Epithelial cell of esophagus (primary cell): Measurements from ENCODE around the gene MVB12B.

Source experiments
- DNase-seq: peaks from one replicate; pipeline ENCODE4 v3.0.0; 2010; ENCODE audit warnings: low read depth
- H3K4me3 ChIP-seq: 2 replicates; pipeline ENCODE4 v1.5.1; 2011; ENCODE audit warnings: mild to moderate bottlenecking, low read length, control low read depth
- TF ChIP-seq, protein P1 (sequence below): IDR thresholded peaks from 2 replicates; pipeline ENCODE4 v1.5.1; 2011; ENCODE audit warnings: low read depth, mild to moderate bottlenecking, low read length, control low read depth, inconsistent platforms; ENCODE audit not compliant: insufficient read depth; ENCODE audit errors: missing control alignments

The MVB12B gene

GRCh38 chr9:126384926-126385325 lies 58.3 kb downstream of the MVB12B start:
- no peak for DNase-seq
- no peak overlapping the region for H3K4me3 ChIP-seq
- TF ChIP-seq, protein P1, sequence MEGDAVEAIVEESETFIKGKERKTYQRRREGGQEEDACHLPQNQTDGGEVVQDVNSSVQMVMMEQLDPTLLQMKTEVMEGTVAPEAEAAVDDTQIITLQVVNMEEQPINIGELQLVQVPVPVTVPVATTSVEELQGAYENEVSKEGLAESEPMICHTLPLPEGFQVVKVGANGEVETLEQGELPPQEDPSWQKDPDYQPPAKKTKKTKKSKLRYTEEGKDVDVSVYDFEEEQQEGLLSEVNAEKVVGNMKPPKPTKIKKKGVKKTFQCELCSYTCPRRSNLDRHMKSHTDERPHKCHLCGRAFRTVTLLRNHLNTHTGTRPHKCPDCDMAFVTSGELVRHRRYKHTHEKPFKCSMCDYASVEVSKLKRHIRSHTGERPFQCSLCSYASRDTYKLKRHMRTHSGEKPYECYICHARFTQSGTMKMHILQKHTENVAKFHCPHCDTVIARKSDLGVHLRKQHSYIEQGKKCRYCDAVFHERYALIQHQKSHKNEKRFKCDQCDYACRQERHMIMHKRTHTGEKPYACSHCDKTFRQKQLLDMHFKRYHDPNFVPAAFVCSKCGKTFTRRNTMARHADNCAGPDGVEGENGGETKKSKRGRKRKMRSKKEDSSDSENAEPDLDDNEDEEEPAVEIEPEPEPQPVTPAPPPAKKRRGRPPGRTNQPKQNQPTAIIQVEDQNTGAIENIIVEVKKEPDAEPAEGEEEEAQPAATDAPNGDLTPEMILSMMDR: no peak

DNA sequence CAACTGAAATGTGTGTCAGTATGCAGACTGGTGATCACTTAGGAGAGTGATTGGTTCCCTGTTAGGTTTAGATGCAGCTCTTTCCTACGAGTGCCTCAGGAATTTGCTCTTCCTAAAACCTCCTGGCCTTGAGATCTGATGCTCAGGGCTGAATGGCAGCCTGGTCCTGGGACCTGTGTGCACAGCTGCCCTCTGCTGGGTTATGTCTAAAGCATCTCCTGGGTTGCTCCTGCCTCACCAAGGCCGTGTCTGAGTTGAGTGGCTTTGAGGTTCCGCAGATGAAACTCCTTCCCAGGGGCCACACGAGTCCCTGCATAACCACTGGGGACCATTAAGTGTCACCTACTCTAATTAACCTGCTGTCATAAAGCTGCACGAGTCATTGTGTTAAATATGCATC lies 59.5 kb downstream of the MVB12B start:
- DNase-seq: peak; percentile 64
- TF ChIP-seq, protein P1: peak; percentile 56
- no peak overlapping the region for H3K4me3 ChIP-seq

- DNase-seq: no peak
- H3K4me3 ChIP-seq: no peak overlapping the region
- TF ChIP-seq, protein P1: no peak
Observed at GRCh38 chr9:126386776-126387175, 60.1 kb downstream of the MVB12B start.

GRCh38 chr9:126388964-126389708 lies 62.5 kb downstream of the MVB12B start:
- H3K4me3 ChIP-seq: no peak overlapping the region
- no peak for DNase-seq
- TF ChIP-seq, protein P1: no peak

DNA sequence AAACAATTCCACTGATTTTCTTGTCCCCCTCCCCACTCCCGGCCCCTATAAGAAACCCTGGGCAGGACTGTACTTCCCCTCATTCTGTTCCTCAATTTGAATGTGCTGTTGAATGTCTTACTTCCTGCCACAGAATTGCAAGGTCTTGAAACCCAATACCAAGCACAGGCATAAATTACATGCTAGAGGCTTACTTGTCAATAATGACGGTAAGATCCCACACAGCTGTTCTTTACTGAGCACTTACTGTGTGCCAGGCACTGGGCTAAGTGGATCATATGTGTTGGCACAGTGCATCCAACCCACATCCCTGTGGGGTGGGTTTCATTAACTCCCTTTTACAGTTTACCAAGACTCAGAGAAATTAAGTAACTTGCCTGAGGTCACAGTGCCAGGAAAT lies 63.4 kb downstream of the MVB12B start:
- TF ChIP-seq, protein P1: no peak
- no peak overlapping the region for H3K4me3 ChIP-seq
- DNase-seq: no peak

DNA sequence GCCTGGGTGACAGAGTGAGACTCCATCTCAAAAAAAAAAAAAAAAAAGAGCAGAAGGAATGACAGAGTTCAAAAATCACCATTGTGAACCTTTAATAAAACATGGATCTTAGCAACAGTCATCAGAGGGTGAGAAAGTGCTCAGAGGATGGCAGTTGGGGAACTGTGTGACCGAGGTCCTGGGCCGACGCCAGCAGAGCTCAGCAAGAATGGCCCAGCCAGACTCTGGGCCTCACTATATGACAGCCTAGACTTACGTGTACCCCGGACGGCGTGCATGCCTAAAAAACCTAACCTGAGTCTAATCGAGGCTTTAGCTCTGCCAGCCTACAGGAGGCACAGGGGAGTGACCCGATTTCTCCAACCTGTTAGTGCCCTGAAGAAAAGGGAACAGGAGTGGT lies 64.3 kb downstream of the MVB12B start:
- DNase-seq: no peak
- TF ChIP-seq, protein P1: no peak
- no peak overlapping the region for H3K4me3 ChIP-seq
